ENCODE data around the gene IL21R. TPM values are rescaled to one million over a fixed set of nuclear protein-coding genes. Genes with fewer than 3 reads are reported as not detected.
"Not testable (repeated sequence)": the region's sequence is repeated elsewhere in the genome, so short reads cannot be mapped to it uniquely, and the experiment has no call there.

Gene IL21R
- total and polyA plus RNA-seq, 2 experiments from 2014 or later = not detected

DNA sequence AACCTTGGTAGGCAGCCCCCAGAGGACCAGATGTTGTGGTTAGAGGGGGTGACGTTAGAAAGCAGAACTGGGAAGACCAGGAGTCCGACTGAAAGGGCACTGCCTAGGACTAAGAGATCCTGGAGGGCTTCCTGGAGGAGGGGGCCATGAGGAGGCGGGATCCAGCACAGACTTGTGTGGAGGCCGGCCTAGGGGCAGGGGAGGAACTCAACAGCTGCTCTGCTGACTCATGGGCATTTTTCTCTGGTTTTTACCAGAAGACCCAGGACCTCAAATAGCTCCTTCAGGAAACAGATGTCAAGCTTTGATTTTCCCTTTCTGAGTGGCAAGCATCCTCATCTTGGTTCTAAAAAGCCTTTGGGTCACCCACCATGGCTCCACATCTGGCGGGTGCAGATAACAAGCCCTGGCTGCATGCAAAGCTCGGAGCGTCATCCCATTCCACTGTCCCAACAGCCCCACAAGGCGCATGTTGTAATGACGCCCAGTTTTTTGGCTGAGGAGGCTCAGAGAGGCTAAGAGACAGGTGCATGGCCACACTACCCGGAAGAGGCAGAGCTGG lies 29.0 kb downstream of the IL21R start:
- no peaks in the 10 kb centered on the region for H3K4me1 ChIP-seq (ENCODE audit: low read depth)
- H3K27ac ChIP-seq = no peak overlapping the region
- TF ChIP-seq, protein P1, sequence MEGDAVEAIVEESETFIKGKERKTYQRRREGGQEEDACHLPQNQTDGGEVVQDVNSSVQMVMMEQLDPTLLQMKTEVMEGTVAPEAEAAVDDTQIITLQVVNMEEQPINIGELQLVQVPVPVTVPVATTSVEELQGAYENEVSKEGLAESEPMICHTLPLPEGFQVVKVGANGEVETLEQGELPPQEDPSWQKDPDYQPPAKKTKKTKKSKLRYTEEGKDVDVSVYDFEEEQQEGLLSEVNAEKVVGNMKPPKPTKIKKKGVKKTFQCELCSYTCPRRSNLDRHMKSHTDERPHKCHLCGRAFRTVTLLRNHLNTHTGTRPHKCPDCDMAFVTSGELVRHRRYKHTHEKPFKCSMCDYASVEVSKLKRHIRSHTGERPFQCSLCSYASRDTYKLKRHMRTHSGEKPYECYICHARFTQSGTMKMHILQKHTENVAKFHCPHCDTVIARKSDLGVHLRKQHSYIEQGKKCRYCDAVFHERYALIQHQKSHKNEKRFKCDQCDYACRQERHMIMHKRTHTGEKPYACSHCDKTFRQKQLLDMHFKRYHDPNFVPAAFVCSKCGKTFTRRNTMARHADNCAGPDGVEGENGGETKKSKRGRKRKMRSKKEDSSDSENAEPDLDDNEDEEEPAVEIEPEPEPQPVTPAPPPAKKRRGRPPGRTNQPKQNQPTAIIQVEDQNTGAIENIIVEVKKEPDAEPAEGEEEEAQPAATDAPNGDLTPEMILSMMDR (IDR thresholded peaks at IDR 0.05; ENCODE audit: low read depth, low read length) = no peak
- H3K4me3 ChIP-seq = no peak overlapping the region
- H3K9me3 ChIP-seq (ENCODE audit: low read depth) = no peaks in the 10 kb centered on the region
- H3K36me3 ChIP-seq = no peaks in the 10 kb centered on the region
- no peaks in the 10 kb centered on the region for H3K27me3 ChIP-seq
- peak in 1 of 2 donors; percentile 26 for DNase-seq (ENCODE audit: low read depth in 1 of 2, low spot score in 1 of 2)

DNA sequence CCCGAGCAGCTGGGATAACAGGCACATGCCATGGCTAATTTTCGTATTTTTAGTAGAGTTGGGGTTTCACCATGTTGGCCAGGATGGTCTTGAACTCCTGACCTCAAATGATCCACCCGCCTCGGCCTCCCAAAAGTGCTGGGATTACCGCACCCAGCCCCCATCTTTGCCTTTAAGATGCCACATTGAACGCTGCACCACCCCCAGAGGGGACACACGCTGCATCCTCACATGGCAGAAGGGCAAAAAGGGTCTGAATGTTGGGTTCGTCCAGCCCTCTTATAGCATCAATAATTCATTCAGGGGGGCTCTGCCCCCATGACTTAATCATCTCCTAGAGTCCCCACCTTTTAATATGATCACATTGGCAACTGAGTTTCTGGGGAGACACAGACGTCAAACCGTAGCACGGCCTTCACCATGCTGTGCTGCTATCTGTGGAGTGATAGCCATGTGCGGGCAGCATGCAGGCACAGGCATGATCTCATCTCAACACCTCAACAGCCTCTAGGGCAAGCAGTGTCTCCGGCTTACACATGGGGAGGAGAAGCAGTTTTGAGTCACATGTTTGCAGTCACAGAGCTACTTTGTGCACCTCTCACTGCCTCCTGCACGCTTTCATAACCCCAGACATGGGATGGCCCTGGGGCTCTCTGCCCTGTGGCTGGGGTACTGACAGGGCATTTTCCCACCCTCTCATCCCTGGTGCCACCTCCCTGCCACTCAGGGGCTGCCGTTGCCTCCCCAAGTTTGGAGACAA lies 30.0 kb downstream of the IL21R start:
- no peak overlapping the region for H3K4me3 ChIP-seq
- TF ChIP-seq, protein P1 (IDR thresholded peaks at IDR 0.05; ENCODE audit: low read depth, low read length) = no peak
- no peaks in the 10 kb centered on the region for H3K36me3 ChIP-seq
- no peaks in the 10 kb centered on the region for H3K4me1 ChIP-seq (ENCODE audit: low read depth)
- DNase-seq (ENCODE audit: low read depth in 1 of 2, low spot score in 1 of 2) = no peak
- H3K9me3 ChIP-seq (ENCODE audit: low read depth) = no peaks in the 10 kb centered on the region
- no peaks in the 10 kb centered on the region for H3K27me3 ChIP-seq
- no peak overlapping the region for H3K27ac ChIP-seq

DNA sequence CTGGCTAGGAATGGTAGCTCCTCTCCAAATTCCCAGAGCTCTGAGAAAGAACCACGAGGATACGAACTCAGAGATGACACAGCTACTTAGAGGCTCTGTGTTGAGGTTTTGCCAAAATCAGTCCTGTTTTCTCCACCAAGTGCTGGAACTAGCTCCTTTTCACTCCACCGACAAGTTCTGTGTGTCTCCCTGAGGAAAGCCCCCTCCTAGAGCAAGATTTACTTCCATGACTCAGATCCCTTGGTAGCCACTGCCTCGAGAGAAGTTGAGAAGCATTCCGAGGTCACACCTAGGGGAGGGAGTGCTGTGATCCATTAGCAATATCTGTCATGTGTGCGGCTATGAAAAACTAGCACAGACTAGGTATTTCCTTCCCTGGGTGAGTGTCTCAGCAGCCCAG lies 30.6 kb downstream of the IL21R start:
- no peaks in the 10 kb centered on the region for H3K9me3 ChIP-seq (ENCODE audit: low read depth)
- H3K4me3 ChIP-seq = no peak overlapping the region
- no peaks in the 10 kb centered on the region for H3K36me3 ChIP-seq
- peak in 1 of 2 donors; percentile 41 for DNase-seq (ENCODE audit: low read depth in 1 of 2, low spot score in 1 of 2)
- H3K27ac ChIP-seq = no peak overlapping the region
- H3K27me3 ChIP-seq = no peaks in the 10 kb centered on the region
- TF ChIP-seq, protein P1 (IDR thresholded peaks at IDR 0.05; ENCODE audit: low read depth, low read length) = no peak
- H3K4me1 ChIP-seq (ENCODE audit: low read depth) = no peaks in the 10 kb centered on the region

DNA sequence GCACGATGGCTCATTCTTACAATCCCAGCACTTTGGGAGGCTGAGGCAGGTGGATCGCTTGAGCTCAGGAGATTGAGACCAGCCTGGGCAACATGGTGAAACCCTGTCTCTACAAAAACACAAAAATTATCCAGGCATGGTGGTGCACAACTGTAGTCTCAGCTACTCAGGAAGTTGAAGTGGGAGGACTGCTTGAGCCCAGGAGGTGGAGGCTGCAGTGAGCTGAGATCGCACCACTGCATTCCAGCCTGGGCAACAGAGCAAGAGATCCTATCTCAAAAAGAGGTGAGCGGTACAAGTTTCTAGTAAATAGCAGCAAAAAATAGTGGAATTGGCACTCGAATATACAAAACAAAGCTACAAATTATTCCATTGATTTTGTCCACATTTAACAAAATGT lies 31.2 kb downstream of the IL21R start:
- H3K27ac ChIP-seq; H3K4me1 ChIP-seq (ENCODE audit: low read depth); DNase-seq (ENCODE audit: low read depth in 1 of 2, low spot score in 1 of 2); H3K27me3 ChIP-seq; H3K36me3 ChIP-seq; H3K4me3 ChIP-seq; H3K9me3 ChIP-seq (ENCODE audit: low read depth): not testable (repeated sequence)

DNA sequence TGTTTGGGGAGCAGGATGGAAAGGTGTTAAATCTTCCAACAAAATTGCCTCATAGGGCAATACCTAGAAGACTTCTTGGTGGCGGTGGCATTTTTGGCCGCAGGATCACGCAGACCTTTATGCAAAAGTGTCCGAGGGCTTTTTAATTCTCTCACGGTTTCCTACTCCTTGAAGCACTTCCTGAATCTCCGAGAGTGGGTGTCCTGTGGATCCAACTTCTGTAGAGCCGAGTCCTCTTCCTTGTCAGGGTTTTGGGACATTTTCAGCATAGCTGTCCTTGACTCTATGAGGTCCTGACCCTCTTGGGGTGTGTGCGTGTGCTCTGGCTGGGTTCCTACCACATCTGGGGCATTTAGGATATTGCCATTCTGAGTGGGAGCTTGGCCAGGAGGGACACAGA lies 31.7 kb downstream of the IL21R start:
- TF ChIP-seq, protein P1 (IDR thresholded peaks at IDR 0.05; ENCODE audit: low read depth, low read length) = no peak
- H3K9me3 ChIP-seq (ENCODE audit: low read depth) = no peaks in the 10 kb centered on the region

More for the DNA sequence above, 31.7 kb downstream of the IL21R start:
- Histone ChIP-seq H3K4me1 (ENCODE audit: low read depth) (no peaks in the 10 kb centered on the region), H3K4me3 (no peak overlapping the region), H3K27me3 (no peaks in the 10 kb centered on the region), H3K27ac (no peak overlapping the region), H3K36me3 (no peaks in the 10 kb centered on the region)
- no peak for DNase-seq (ENCODE audit: low read depth in 1 of 2, low spot score in 1 of 2)

Measured in cardiac muscle cell (in vitro differentiated cells and primary cell).